Kidney glomerular epithelial cell (primary cell): Measurements from ENCODE around the gene TTLL4.

ENCODE experiments used
- DNase-seq: peaks from one replicate; lab custom pipeline; 2025; lab: John Stamatoyannopoulos, UW

TTLL4 gene

GRCh38 chr2:218710687-218711549, at the start of gene TTLL4:
Gene TTLL4, plus strand, starts transcription at chr2:218710835. Its CDS starts 26,842 bp downstream, at chr2:218737677.
- DNase-seq, result peak; percentile 89

- DNase-seq, result no peak
Observed at GRCh38 chr2:218662377-218662776, 48.3 kb upstream of the TTLL4 start.

GRCh38 chr2:218662827-218663226, 47.8 kb upstream of the TTLL4 start:
- no peak for DNase-seq

- DNase-seq, result no peak
Observed at GRCh38 chr2:218663901-218664300, 46.7 kb upstream of the TTLL4 start.

- no peak for DNase-seq
Observed at GRCh38 chr2:218664653-218665052, 46.0 kb upstream of the TTLL4 start.

GRCh38 chr2:218671097-218671653, 39.5 kb upstream of the TTLL4 start:
- no peak for DNase-seq

GRCh38 chr2:218671654-218672566, 38.7 kb upstream of the TTLL4 start, which contains the start of the genes RNF25 and STK36:
Gene RNF25, minus strand, starts transcription at chr2:218672002. Its CDS starts 32 bp downstream, at chr2:218671970.
Gene STK36, plus strand, starts transcription at chr2:218672086. Its CDS starts 744 bp downstream, at chr2:218672830.
- DNase-seq, result peak; percentile 92

- no peak for DNase-seq
Observed at GRCh38 chr2:218679119-218679518, 31.5 kb upstream of the TTLL4 start.

- no peak for DNase-seq
Observed at GRCh38 chr2:218680061-218680460, 30.6 kb upstream of the TTLL4 start.

GRCh38 chr2:218687400-218688060, 23.1 kb upstream of the TTLL4 start:
- DNase-seq, result peak; percentile 52

- DNase-seq, result no peak
Observed at GRCh38 chr2:218691234-218691633, 19.4 kb upstream of the TTLL4 start.

GRCh38 chr2:218694405-218695145, 16.1 kb upstream of the TTLL4 start:
- DNase-seq, result peak; percentile 57

- DNase-seq, result no peak
Observed at GRCh38 chr2:218698885-218699284, 11.8 kb upstream of the TTLL4 start.

GRCh38 chr2:218701806-218702205, 8.8 kb upstream of the TTLL4 start:
- DNase-seq, result no peak

- DNase-seq, result no peak
Observed at GRCh38 chr2:218703341-218703740, 7.3 kb upstream of the TTLL4 start.

- no peak for DNase-seq
Observed at GRCh38 chr2:218708086-218708485, 2.5 kb upstream of the TTLL4 start.

- no peak for DNase-seq
Observed at GRCh38 chr2:218709908-218710307, 727 bp upstream of the TTLL4 start.

GRCh38 chr2:218710334-218710686, 325 bp upstream of the TTLL4 start:
- DNase-seq, result no peak

GRCh38 chr2:218711550-218711929, 905 bp downstream of the TTLL4 start:
- peak; percentile 33 for DNase-seq

- DNase-seq, result no peak
Observed at GRCh38 chr2:218713922-218714321, 3.3 kb downstream of the TTLL4 start.

GRCh38 chr2:218716070-218716469, 5.4 kb downstream of the TTLL4 start:
- DNase-seq, result no peak
